Kidney tubule cell (primary cell): ENCODE results near the gene AQP12B.
"Not testable (repeated sequence)": the region's sequence is repeated elsewhere in the genome, so short reads cannot be mapped to it uniquely, and the experiment has no call there.

ENCODE experiments used
- DNase-seq: peaks from one replicate; pipeline ENCODE4 v3.0.0-alpha.2; 2018; ENCODE audit warnings: low spot score

AQP12B gene, protein sequence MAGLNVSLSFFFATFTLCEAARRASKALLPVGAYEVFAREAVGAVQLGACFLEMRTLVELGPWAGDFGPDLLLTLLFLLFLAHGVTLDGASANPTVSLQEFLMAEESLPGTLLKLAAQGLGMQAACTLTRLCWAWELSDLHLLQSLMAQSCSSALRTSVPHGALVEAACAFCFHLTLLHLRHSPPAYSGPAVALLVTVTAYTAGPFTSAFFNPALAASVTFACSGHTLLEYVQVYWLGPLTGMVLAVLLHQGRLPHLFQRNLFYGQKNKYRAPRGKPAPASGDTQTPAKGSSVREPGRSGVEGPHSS

DNA sequence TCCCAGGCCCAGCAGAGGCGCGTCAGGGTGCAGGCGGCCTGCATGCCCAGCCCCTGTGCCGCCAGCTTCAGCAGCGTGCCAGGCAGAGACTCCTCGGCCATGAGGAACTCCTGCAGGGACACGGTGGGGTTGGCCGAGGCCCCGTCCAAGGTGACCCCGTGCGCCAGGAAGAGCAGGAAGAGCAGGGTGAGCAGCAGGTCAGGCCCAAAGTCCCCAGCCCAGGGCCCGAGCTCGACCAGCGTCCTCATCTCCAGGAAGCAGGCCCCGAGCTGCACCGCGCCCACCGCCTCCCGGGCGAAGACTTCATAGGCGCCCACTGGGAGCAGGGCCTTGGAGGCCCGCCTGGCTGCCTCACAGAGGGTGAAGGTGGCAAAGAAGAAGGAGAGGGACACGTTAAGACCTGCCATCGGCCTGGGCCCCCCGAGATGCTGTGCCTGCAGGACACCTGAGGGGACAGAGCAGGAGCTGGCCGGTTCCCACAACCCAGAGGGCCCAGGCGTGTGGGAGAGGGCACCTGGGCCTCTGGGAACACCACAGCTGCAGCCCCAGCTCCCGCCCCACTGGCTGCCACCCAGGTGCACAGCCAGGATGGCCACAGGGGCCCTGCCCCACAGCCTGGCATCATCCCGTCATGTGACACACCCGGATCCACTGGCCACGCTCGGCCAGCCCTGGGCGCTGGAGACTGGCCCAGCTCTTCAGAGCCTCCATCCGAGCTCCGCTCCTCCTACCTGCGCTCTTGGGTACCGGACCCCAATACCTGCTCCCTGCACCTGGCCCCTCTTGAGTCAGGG is at the start of gene AQP12B:
AQP12B (minus strand) TSS at position 455 of the 794 bp plus-strand sequence; CDS start at position 407, 48 bp downstream.
- not testable (repeated sequence) for DNase-seq

GRCh38 chr2:240732184-240732583 is 49.5 kb upstream of the AQP12B start:
- DNase-seq: no peak

DNA sequence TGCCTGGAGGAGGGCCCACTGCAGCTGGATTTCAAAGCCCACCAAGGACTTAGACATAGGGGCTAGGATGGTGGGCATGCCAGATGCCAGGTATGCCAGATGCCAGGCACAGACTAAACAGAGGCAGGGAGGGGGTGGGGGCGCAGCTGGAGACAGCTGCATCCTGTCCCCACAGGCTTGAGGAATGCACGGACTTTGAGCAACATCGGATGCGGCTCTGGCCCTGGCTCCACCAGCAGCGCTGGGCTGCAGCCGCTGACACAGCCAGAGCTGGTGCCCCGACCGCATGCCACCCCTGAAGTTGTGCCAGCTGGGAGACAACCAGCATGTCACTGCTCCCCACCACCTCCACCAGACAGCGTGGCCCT is 48.5 kb upstream of the AQP12B start:
- DNase-seq: no peak

- DNase-seq: no peak
These were observed 48.0 kb upstream of the AQP12B start for GRCh38 chr2:240730501-240731177.

- DNase-seq: no peak
These were observed 46.1 kb upstream of the AQP12B start for GRCh38 chr2:240728827-240729226.

- DNase-seq: no peak
These were observed 45.7 kb upstream of the AQP12B start for GRCh38 chr2:240728361-240728760.

DNA sequence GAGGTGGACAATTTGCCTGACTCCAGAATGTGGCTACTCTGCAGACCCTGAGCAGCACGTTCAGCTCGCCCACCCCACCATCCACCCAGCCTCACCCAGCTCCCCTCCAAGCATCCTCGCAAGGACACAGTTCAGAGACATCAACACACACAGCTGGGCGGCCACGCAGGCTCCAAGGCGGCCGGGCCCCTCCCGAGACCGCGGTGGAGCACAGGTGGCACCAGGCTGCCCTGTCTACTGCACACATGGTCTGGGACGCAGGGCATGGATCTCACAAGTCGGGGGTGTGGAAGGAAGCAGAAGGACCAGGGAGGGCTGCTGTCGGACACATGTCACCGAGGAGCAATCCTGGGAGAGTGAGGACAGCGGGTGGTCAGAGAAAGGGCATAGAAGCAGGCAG is 45.2 kb upstream of the AQP12B start:
- no peak for DNase-seq

DNA sequence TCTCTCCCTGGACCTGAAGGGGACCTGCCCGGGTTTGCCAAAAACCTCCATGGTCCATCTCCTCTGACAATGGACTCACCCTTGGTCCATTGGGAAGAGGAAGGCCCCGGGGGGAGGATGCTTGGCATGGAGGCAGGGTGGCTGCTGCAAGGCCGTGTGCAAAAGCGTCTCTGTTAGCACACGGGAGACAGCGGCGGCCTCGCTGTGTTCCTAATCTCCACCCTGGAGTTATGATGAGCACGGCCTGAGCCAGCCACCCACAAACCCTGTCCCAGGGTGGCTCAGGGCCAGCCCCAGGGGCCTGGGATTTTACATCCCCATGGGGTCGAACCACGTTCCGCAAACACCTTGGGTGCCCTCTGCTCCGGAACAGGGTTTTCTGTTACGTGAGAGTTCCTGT is 44.8 kb upstream of the AQP12B start:
- DNase-seq: no peak

DNA sequence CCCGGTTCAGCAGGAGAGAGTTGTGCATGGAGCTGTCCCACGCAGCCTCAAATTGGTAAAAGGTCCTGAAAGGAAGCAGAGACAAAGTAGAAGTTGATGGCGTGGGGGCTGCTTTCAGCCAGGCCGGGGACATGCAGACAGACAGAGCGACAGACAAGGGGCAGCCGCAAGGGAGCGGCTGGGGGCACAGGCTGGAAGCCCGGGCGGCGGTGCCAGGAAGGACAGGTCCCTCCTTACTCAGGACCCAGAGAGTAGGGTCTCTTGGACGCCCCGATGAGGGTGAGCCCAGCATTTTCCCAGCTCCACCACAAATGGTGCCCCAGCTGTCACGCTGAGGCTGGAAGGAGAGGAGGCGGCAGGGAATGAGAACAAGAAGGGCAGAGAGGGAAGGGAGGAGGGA is 44.2 kb upstream of the AQP12B start:
- no peak for DNase-seq

GRCh38 chr2:240725671-240726070 is 43.0 kb upstream of the AQP12B start:
- DNase-seq: no peak

GRCh38 chr2:240725266-240725665 is 42.6 kb upstream of the AQP12B start:
- no peak for DNase-seq

- DNase-seq: no peak
These were observed 41.7 kb upstream of the AQP12B start for GRCh38 chr2:240724431-240724830.

GRCh38 chr2:240723851-240724250 is 41.2 kb upstream of the AQP12B start:
- no peak for DNase-seq

DNA sequence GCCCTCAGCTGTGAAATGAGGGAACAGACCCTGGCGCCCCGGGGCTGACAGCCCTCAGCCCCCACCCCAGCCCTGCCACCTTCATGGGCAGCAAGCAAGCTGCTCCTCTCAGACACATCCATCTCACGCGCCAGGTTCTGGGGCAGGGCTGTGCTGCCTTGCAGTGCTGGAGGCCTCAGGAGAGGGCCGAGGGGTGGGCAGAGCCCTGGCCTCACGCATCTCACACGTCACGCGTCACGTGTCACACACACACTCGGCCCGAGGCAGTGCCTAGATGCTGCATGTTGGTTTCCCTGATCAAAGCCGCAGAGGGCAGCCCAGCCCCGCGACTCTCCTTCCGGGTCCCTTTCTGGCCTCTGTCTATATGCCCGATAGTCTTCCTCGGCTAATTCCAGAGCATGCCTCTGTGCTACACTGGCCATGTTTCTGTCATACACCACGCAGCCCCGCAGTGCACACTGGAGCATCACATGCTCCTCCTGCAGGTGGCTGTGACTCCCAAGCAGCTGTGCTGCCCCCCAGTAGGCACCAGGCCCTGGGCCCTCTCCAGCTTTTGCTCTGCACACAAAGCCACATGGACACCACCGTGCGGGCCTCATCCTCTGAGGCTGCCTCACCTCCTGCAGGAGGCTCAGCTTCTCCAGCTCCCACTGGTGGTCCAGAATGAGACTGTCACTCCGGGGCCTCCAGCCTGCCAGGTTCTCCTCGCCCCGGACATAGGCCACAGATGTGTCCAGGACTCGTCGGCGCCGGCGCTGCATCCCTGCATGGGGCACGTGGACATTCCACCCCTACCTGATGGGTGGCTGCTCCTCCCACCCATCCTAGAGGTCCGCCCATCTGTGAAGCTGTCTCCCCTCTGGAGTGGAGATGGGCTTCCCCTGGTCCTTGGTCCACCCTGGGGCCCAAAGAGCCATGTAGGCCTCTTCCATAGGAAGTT is 40.4 kb upstream of the AQP12B start:
- no peak for DNase-seq

GRCh38 chr2:240722376-240722775 is 39.7 kb upstream of the AQP12B start:
- no peak for DNase-seq

DNA sequence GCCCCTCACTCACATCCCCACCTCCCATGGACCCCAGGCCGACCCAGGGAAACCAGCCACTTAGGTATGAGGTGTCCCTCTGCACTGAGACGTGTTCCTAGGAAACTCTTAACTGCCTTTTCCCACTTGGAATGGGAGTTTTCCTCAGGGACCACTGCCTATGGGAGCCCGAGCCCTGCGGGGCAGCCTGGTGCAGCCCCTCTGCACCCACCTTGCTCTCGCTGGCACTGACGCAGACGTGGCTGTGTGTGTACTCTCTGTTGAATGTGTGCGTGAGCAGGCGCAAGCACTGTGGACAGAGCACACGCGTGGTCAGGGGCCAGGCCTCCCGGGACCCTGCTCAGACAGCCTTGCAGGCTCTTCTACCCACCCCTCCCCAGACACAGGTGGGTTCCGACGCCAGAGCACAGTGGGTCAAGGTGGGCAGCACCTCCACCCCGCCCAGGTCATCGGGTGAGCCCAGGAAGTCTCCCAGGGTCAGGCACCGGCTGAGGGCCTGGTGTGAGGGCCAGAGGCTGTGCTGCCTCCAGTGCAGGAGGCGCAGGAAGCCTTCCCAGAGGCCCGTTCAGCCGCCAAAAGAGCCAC is 39.0 kb upstream of the AQP12B start:
- DNase-seq: no peak

GRCh38 chr2:240720686-240721595 is 38.3 kb upstream of the AQP12B start:
- DNase-seq: no peak

DNA sequence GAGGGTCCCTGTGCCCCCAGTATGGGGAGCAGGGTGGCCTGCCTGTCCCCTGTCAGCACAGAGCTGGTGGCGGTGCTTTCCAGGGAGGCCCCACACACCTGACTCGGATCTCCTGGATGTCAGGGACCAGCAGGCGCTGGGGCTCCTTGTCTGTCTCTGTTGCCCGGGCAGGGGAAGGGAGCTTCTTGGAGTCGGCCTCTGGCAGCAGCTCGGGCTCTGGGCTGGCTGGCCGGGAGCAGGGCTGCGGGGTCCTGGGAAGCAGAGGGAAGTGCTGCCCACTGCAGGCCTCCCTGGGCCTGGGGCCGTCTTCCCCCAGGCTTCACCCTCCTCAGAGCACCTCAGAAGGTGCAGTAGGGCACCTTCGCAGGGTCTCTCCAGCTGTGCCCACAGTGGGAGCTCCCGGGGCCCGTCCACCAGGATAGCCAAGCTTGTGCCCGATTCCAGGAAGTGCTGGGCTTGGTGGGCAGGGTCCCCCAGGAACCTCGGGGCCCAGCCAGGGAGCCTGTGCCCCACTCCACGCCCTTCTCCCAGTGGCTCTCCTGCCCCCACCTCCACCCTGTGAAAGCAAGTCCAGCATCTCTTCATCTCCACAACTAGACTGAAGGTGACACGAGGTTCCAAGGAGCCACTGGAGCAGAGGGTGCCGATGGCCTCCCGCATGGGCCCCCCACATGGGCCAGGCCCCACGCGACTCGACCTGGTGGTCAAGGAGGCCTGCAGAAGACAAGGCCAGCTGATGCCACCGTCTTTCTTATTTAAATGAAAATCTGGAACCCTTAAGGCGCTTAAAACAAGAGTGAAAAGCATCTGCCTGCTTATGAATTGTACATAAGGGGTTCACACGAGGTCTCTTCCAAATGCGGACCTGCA is 37.2 kb upstream of the AQP12B start:
- no peak for DNase-seq

- DNase-seq: no peak
These were observed 36.3 kb upstream of the AQP12B start for GRCh38 chr2:240718896-240719490.
